ENCODE results near the gene SEPTIN8. TPM values are rescaled to one million over a fixed set of nuclear protein-coding genes. Genes with fewer than 3 reads are reported as not detected.

The SEPTIN8 gene
- total RNA-seq, 2 experiments from 2014 or later, result 10.6 to 15.5 TPM

GRCh38 chr5:132813599-132814502 is 36.8 kb upstream of the SEPTIN8 start:
- TF ChIP-seq EZH2phosphoT487 (IDR thresholded peaks at IDR 0.05; ENCODE audit: borderline replicate concordance, low read depth, low read length) (no peak), CTCF (conservative IDR thresholded peaks at IDR 0.05; ENCODE audit: low read length) (no peak)
- Histone ChIP-seq H3K27ac (ENCODE audit: low read depth, low read length, poor library complexity, severe bottlenecking) (no peak overlapping the region), H3K36me3 (ENCODE audit: insufficient read depth, low read length) (no peaks in the 10 kb centered on the region), H3K9me2 (ENCODE audit: insufficient read depth, low read length) (no peaks in the 10 kb centered on the region), H3K79me2 (ENCODE audit: insufficient read depth, low read depth, low read length) (no peaks in the 10 kb centered on the region), H3K4me2 (ENCODE audit: low read length) (no peak overlapping the region), H4K20me1 (ENCODE audit: insufficient read depth, low read length) (peaks cover 5% of the 10 kb centered on the region; the same call in 1 of the 2 replicates), H3K4me3 (ENCODE audit: low read depth, low read length, poor library complexity, severe bottlenecking) (no peak overlapping the region), H2AFZ (ENCODE audit: low read length) (no peak overlapping the region), H3K4me1 (ENCODE audit: insufficient read depth, low read length, poor library complexity, severe bottlenecking) (no peaks in the 10 kb centered on the region), H3K9me3 (ENCODE audit: low read length) (no peaks in the 10 kb centered on the region)
- BruUV-seq (replicated peaks), result no TSS peak
- ChIA-PET CTCF (ENCODE audit: unreplicated experiment) (no interaction called here), POLR2A (no interaction called here)
- intact Hi-C loops (cut with micrococcal nuclease; ENCODE audit: unreplicated experiment), result no loop called here
- DNase-seq (ENCODE audit: low spot score), result no peak

GRCh38 chr5:132812781-132813598 is 36.0 kb upstream of the SEPTIN8 start, which contains the start of gene SOWAHA:
TSS of gene SOWAHA (plus strand) at chr5:132813302. CDS start at chr5:132813622, 320 bp downstream.
- H3K4me3 ChIP-seq (ENCODE audit: low read depth, low read length, poor library complexity, severe bottlenecking), result no peak within 1 kb of the TSS
- H3K4me2 ChIP-seq (ENCODE audit: low read length), result no peak within 1 kb of the TSS
- no peaks in the 10 kb centered on the region for H3K4me1 ChIP-seq (ENCODE audit: insufficient read depth, low read length, poor library complexity, severe bottlenecking)
- H3K79me2 ChIP-seq (ENCODE audit: insufficient read depth, low read depth, low read length), result no peaks in the 10 kb centered on the region
- no peaks in the 10 kb centered on the region for H3K9me3 ChIP-seq (ENCODE audit: low read length)
- no peaks in the 10 kb centered on the region for H3K36me3 ChIP-seq (ENCODE audit: insufficient read depth, low read length)
- DNase-seq (ENCODE audit: low spot score), result no peak
- no peaks in the 10 kb centered on the region for H3K9me2 ChIP-seq (ENCODE audit: insufficient read depth, low read length)
- BruUV-seq (replicated peaks), result no TSS peak
- TF ChIP-seq EZH2phosphoT487 (IDR thresholded peaks at IDR 0.05; ENCODE audit: borderline replicate concordance, low read depth, low read length), result no peak
- TF ChIP-seq CTCF (conservative IDR thresholded peaks at IDR 0.05; ENCODE audit: low read length), result no peak
- H4K20me1 ChIP-seq (ENCODE audit: insufficient read depth, low read length), result peaks cover 5% of the 10 kb centered on the region; the same call in 1 of the 2 replicates
- H2AFZ ChIP-seq (ENCODE audit: low read length), result no peak within 1 kb of the TSS
- ChIA-PET POLR2A (no interaction called here), CTCF (ENCODE audit: unreplicated experiment) (no interaction called here)
- intact Hi-C loops (cut with micrococcal nuclease; ENCODE audit: unreplicated experiment), result no loop called here
- H3K27ac ChIP-seq (ENCODE audit: low read depth, low read length, poor library complexity, severe bottlenecking), result no peak within 1 kb of the TSS
